SK-N-MC (cell line): ENCODE data around the gene ZBTB7A.

ENCODE experiments used
- DNase-seq: peaks from one replicate; pipeline ENCODE4 v3.0.0-alpha.2; 2011; ENCODE audit warnings: low read depth, low spot score
- H3K27ac ChIP-seq: fragments of 200-600 bp; sonication (generic); 2 replicates; pipeline ENCODE4 v1.5.1; 2016; ENCODE audit warnings: mixed run types
- H3K36me3 ChIP-seq: fragments of 200-600 bp; sonication (generic); 2 replicates; pipeline ENCODE4 v1.6.1; 2017; ENCODE audit warnings: antibody characterized with exemption, low read length, mixed read lengths; ENCODE audit not compliant: insufficient read depth
- H3K4me3 ChIP-seq: fragments of 200-600 bp; sonication (generic); 2 replicates; pipeline ENCODE4 v1.5.1; 2016
- H3K9ac ChIP-seq: fragments of 200-600 bp; sonication (generic); 2 replicates; pipeline ENCODE4 v1.8.0; 2017; ENCODE audit warnings: mixed run types, mixed read lengths; ENCODE audit not compliant: insufficient read length
- H3K9me3 ChIP-seq: fragments of 200-600 bp; sonication (generic); 2 replicates; pipeline ENCODE4 v1.6.1; 2017; ENCODE audit warnings: low read depth, mild to moderate bottlenecking, antibody characterized with exemption, low read length, moderate library complexity, mixed read lengths
- EZH2 ChIP-seq: fragments of 200-600 bp; sonication (generic); IDR thresholded peaks from one replicate; pipeline ENCODE4 v1.6.1; 2017; ENCODE audit warnings: antibody characterized with exemption
- FOXP2 ChIP-seq: optimal IDR thresholded peaks from 2 replicates; pipeline ENCODE3; 2011; ENCODE audit warnings: mild to moderate bottlenecking, moderate library complexity; ENCODE audit not compliant: insufficient read depth; ENCODE audit errors: extremely low read length, control extremely low read depth
- POLR2AphosphoS5 ChIP-seq: IDR thresholded peaks from 2 replicates; pipeline ENCODE4 v1.6.1; 2012; ENCODE audit warnings: mild to moderate bottlenecking, low read depth, low read length, borderline replicate concordance

The ZBTB7A gene

GRCh38 chr19:4066682-4067395 lies at the start of gene ZBTB7A:
Gene ZBTB7A (minus strand): TSS chr19:4066899. CDS start chr19:4055232, 11,667 bp downstream.
- Histone ChIP-seq H3K36me3 (peaks cover 15% of the 10 kb centered on the region; the same call in 1 of the 2 replicates), H3K9me3 (no peaks in the 10 kb centered on the region), H3K4me3 (peak within 1 kb of the TSS; percentile 90), H3K9ac (peak within 1 kb of the TSS; percentile 81), H3K27ac (peak within 1 kb of the TSS; percentile 81)
- no peak for TF ChIP-seq EZH2
- peak; percentile 16; the same call in 1 of the 2 replicates for TF ChIP-seq POLR2AphosphoS5
- no peak for TF ChIP-seq FOXP2
- DNase-seq = no peak

GRCh38 chr19:4115818-4116385 lies 49.2 kb upstream of the ZBTB7A start:
- no peak for DNase-seq
- TF ChIP-seq FOXP2 (no peak), EZH2 (no peak), POLR2AphosphoS5 (no peak)
- Histone ChIP-seq H3K4me3 (no peak overlapping the region), H3K9me3 (no peaks in the 10 kb centered on the region), H3K9ac (no peak overlapping the region), H3K36me3 (peaks cover 60% of the 10 kb centered on the region), H3K27ac (no peak overlapping the region)

GRCh38 chr19:4115050-4115817 lies 48.5 kb upstream of the ZBTB7A start:
- Histone ChIP-seq H3K9ac (no peak overlapping the region), H3K4me3 (no peak overlapping the region), H3K36me3 (peaks cover 67% of the 10 kb centered on the region), H3K9me3 (no peaks in the 10 kb centered on the region), H3K27ac (no peak overlapping the region)
- TF ChIP-seq POLR2AphosphoS5 (no peak), EZH2 (no peak), FOXP2 (no peak)
- no peak for DNase-seq

GRCh38 chr19:4114181-4114580 lies 47.5 kb upstream of the ZBTB7A start:
- Histone ChIP-seq H3K4me3 (no peak overlapping the region), H3K36me3 (peaks cover 69% of the 10 kb centered on the region), H3K9me3 (no peaks in the 10 kb centered on the region), H3K9ac (no peak overlapping the region), H3K27ac (no peak overlapping the region)
- no peak for DNase-seq
- TF ChIP-seq EZH2 = no peak
- TF ChIP-seq FOXP2 = no peak
- TF ChIP-seq POLR2AphosphoS5 = no peak

- Histone ChIP-seq H3K9ac (no peak overlapping the region), H3K9me3 (no peaks in the 10 kb centered on the region), H3K4me3 (no peak overlapping the region), H3K27ac (no peak overlapping the region), H3K36me3 (peaks cover 75% of the 10 kb centered on the region)
- DNase-seq = no peak
- TF ChIP-seq FOXP2 (no peak), EZH2 (no peak), POLR2AphosphoS5 (no peak)
These were observed 46.8 kb upstream of the ZBTB7A start for GRCh38 chr19:4113398-4114088.

GRCh38 chr19:4112367-4112766 lies 45.7 kb upstream of the ZBTB7A start:
- DNase-seq = no peak
- H3K9me3 ChIP-seq = no peaks in the 10 kb centered on the region
- H3K4me3 ChIP-seq = no peak overlapping the region
- TF ChIP-seq POLR2AphosphoS5 (no peak), EZH2 (no peak), FOXP2 (no peak)
- H3K9ac ChIP-seq = no peak overlapping the region
- no peak overlapping the region for H3K27ac ChIP-seq
- H3K36me3 ChIP-seq = peaks cover 71% of the 10 kb centered on the region

GRCh38 chr19:4109626-4109945 lies 42.9 kb upstream of the ZBTB7A start:
- Histone ChIP-seq H3K4me3 (no peak overlapping the region), H3K36me3 (peaks cover 57% of the 10 kb centered on the region), H3K9ac (no peak overlapping the region), H3K27ac (no peak overlapping the region), H3K9me3 (no peaks in the 10 kb centered on the region)
- TF ChIP-seq POLR2AphosphoS5 (no peak), FOXP2 (no peak), EZH2 (no peak)
- no peak for DNase-seq
